ENCODE data around the gene CYP4Z1.
"Not testable (repeated sequence)": the region's sequence is repeated elsewhere in the genome, so short reads cannot be mapped to it uniquely, and the experiment has no call there.

Gene CYP4Z1

GRCh38 chr1:47067097-47067594 is at the start of gene CYP4Z1:
TSS of gene CYP4Z1 (plus strand) at chr1:47067231. CDS start at chr1:47067491, 260 bp downstream.
- DNase-seq: no peak

GRCh38 chr1:47021070-47021469 is 46.0 kb upstream of the CYP4Z1 start:
- DNase-seq: no peak

GRCh38 chr1:47023268-47024140 is 43.5 kb upstream of the CYP4Z1 start, which contains the start of gene CYP4X1:
TSS of gene CYP4X1 (plus strand) at chr1:47023669. CDS start at chr1:47023818, 149 bp downstream.
- DNase-seq: peak; percentile 27

- DNase-seq: no peak
Measured at GRCh38 chr1:47024141-47024801, 42.8 kb upstream of the CYP4Z1 start.

- no peak for DNase-seq
Measured at GRCh38 chr1:47030170-47030805, 36.7 kb upstream of the CYP4Z1 start.

- no peak for DNase-seq
Measured at GRCh38 chr1:47031059-47031458, 36.0 kb upstream of the CYP4Z1 start.

- DNase-seq: no peak
Measured at GRCh38 chr1:47031585-47031984, 35.4 kb upstream of the CYP4Z1 start.

GRCh38 chr1:47036764-47037163 is 30.3 kb upstream of the CYP4Z1 start:
- no peak for DNase-seq

- no peak for DNase-seq
Measured at GRCh38 chr1:47059376-47059775, 7.7 kb upstream of the CYP4Z1 start.

GRCh38 chr1:47069080-47069479 is 2.0 kb downstream of the CYP4Z1 start:
- not testable (repeated sequence) for DNase-seq

GRCh38 chr1:47069509-47069908 is 2.5 kb downstream of the CYP4Z1 start:
- DNase-seq: not testable (repeated sequence)

- peak; percentile 3 for DNase-seq
Measured at GRCh38 chr1:47089356-47089755, 22.3 kb downstream of the CYP4Z1 start.

- DNase-seq: not testable (repeated sequence)
Measured at GRCh38 chr1:47091476-47091875, 24.4 kb downstream of the CYP4Z1 start.

- no peak for DNase-seq
Measured at GRCh38 chr1:47104816-47105215, 37.8 kb downstream of the CYP4Z1 start.

GRCh38 chr1:47106792-47107191 is 39.8 kb downstream of the CYP4Z1 start:
- DNase-seq: no peak

GRCh38 chr1:47107851-47108574 is 41.0 kb downstream of the CYP4Z1 start:
- not testable (repeated sequence) for DNase-seq

- not testable (repeated sequence) for DNase-seq
Measured at GRCh38 chr1:47109482-47109881, 42.5 kb downstream of the CYP4Z1 start.

GRCh38 chr1:47113178-47113577 is 46.1 kb downstream of the CYP4Z1 start:
- no peak for DNase-seq

- not testable (repeated sequence) for DNase-seq
Measured at GRCh38 chr1:47121039-47121438, 54.0 kb downstream of the CYP4Z1 start.

GRCh38 chr1:47124834-47125233 is 57.8 kb downstream of the CYP4Z1 start:
- not testable (repeated sequence) for DNase-seq

- DNase-seq: not testable (repeated sequence)
Measured at GRCh38 chr1:47126997-47127396, 60.0 kb downstream of the CYP4Z1 start.

GRCh38 chr1:47128221-47128620 is 61.2 kb downstream of the CYP4Z1 start:
- no peak for DNase-seq

GRCh38 chr1:47128854-47129253 is 61.8 kb downstream of the CYP4Z1 start:
- not testable (repeated sequence) for DNase-seq
